HG03095 (cell line): ENCODE measurements around the gene HRK.

Experiments
- ATAC-seq: cut with Tn5 transposase; IDR thresholded peaks from one replicate; pipeline ENCODE4 v1.9.1; 2021; ENCODE audit warnings: moderate library complexity; ENCODE audit not compliant: unreplicated experiment

The HRK gene

GRCh38 chr12:116870306-116870705, 10.9 kb downstream of the HRK start:
- no peak for ATAC-seq

GRCh38 chr12:116867523-116867922, 13.7 kb downstream of the HRK start:
- no peak for ATAC-seq

GRCh38 chr12:116864371-116865160, 16.7 kb downstream of the HRK start:
- no peak for ATAC-seq

GRCh38 chr12:116863275-116863767, 17.9 kb downstream of the HRK start:
- no peak for ATAC-seq

GRCh38 chr12:116862167-116862566, 19.1 kb downstream of the HRK start:
- ATAC-seq: no peak

GRCh38 chr12:116861320-116861719, 19.9 kb downstream of the HRK start:
- ATAC-seq: peak; percentile 84

GRCh38 chr12:116860263-116860662, 21.0 kb downstream of the HRK start:
- no peak for ATAC-seq

GRCh38 chr12:116859079-116859478, 22.2 kb downstream of the HRK start:
- no peak for ATAC-seq

- ATAC-seq: no peak
These were observed 24.5 kb downstream of the HRK start for GRCh38 chr12:116856729-116857128.

GRCh38 chr12:116855744-116856470, 25.3 kb downstream of the HRK start:
- ATAC-seq: no peak

- no peak for ATAC-seq
These were observed 27.7 kb downstream of the HRK start for GRCh38 chr12:116853507-116853906.

- no peak for ATAC-seq
These were observed 28.9 kb downstream of the HRK start for GRCh38 chr12:116852303-116852702.

- ATAC-seq: no peak
These were observed 32.0 kb downstream of the HRK start for GRCh38 chr12:116849216-116849615.

GRCh38 chr12:116843085-116843484, 38.2 kb downstream of the HRK start:
- ATAC-seq: no peak

GRCh38 chr12:116839287-116839830, 41.9 kb downstream of the HRK start:
- ATAC-seq: no peak

- no peak for ATAC-seq
These were observed 42.9 kb downstream of the HRK start for GRCh38 chr12:116838365-116838764.

GRCh38 chr12:116837097-116837496, 44.1 kb downstream of the HRK start:
- ATAC-seq: no peak

GRCh38 chr12:116835484-116835883, 45.8 kb downstream of the HRK start:
- ATAC-seq: no peak

- no peak for ATAC-seq
These were observed 47.8 kb downstream of the HRK start for GRCh38 chr12:116833474-116833873.

- no peak for ATAC-seq
These were observed 48.9 kb downstream of the HRK start for GRCh38 chr12:116832353-116832752.

GRCh38 chr12:116827432-116827831, 53.8 kb downstream of the HRK start:
- ATAC-seq: no peak

- ATAC-seq: no peak
These were observed 60.0 kb downstream of the HRK start for GRCh38 chr12:116821291-116821690.
